HepG2 (cell line): ENCODE results near the gene ABHD10. TPM values are rescaled to one million over a fixed set of nuclear protein-coding genes. Genes with fewer than 3 reads are reported as not detected.

Source experiments
- ATAC-seq: fragments of 200-7000 bp; cut with Tn5 transposase; 3 replicates; pipeline ENCODE4 v1.9.1; 2020; ENCODE audit warnings: mild to moderate bottlenecking, moderate library complexity
- BruUV-seq: library from RNA; stranded (reverse); fragments of 400-500 nt; replicated peaks from 2 replicates; lab custom pipeline; 2021; lab: Mats Ljungman, UMichigan
- CTCF ChIA-PET: fragments of 300-600 bp; formaldehyde crosslinking; extraction: SDS; loops from one replicate; lab custom pipeline; 2021; ENCODE audit warnings: low total read pairs, inconsistent platforms, low intra/inter-chr PET ratio; lab: Yijun Ruan, JAX
- POLR2A ChIA-PET: fragments of 350-600 bp; sonication (Branson Sonifier 250); formaldehyde crosslinking; loops from one replicate; lab custom pipeline; 2020; ENCODE audit warnings: antibody characterized with exemption, inconsistent platforms; lab: Yijun Ruan, JAX
- DNase-seq: peaks from one replicate; pipeline ENCODE4 v3.0.0-alpha.2; 2015; ENCODE audit warnings: low spot score
- FAIRE-seq: peaks from 3 replicates; lab custom pipeline; 2011; peaks lifted over from hg19 to GRCh38; lab: Jason Lieb, UNC
- H2AFZ ChIP-seq: one replicate; pipeline ENCODE4 v1.6.1; 2011; ENCODE audit warnings: low read length, inconsistent platforms
- H3K27ac ChIP-seq: fragments of 300-600 bp; 3 replicates; pipeline ENCODE4 v1.8.0; 2011; ENCODE audit warnings: mixed run types, mild to moderate bottlenecking, mixed read lengths, low read length, inconsistent platforms; ENCODE audit not compliant: insufficient read depth; ENCODE audit errors: extremely low read length
- H3K27me3 ChIP-seq, 2 experiments: fragments of 200-600 bp in 1 of 2; 2 replicates in 1 of 2; 3 replicates in 1 of 2; pipeline versions ENCODE4 v1.6.0 to v1.8.0; 2011; ENCODE audit warnings: low read length in 2 of 2, mild to moderate bottlenecking in 2 of 2, moderate library complexity in 2 of 2, inconsistent platforms in 1 of 2; ENCODE audit not compliant: insufficient read depth in 2 of 2, control insufficient read depth in 1 of 2
- H3K36me3 ChIP-seq, 2 experiments: fragments of 200-600 bp in 1 of 2; replicated peaks in 1 of 2; 2 replicates in 1 of 2; 3 replicates in 1 of 2; pipeline versions ENCODE4 v1.5.1 to v1.8.0; 2011; ENCODE audit warnings: low read length in 2 of 2, inconsistent platforms in 1 of 2; ENCODE audit not compliant: insufficient read depth in 2 of 2, control insufficient read depth in 1 of 2
- H3K4me1 ChIP-seq: 2 replicates; pipeline ENCODE4 v1.5.1; 2012; ENCODE audit warnings: low read length, inconsistent platforms; ENCODE audit not compliant: insufficient read depth
- H3K4me2 ChIP-seq: 2 replicates; pipeline ENCODE4 v1.6.0; 2011; ENCODE audit warnings: low read depth, low read length, inconsistent platforms
- H3K4me3 ChIP-seq, 3 experiments: fragments of 200-600 bp in 1 of 3; sonication (generic), shearing (Covaris generic) in 1 of 3; replicated peaks in 1 of 3; 2 replicates each; pipeline ENCODE4 v1.5.1; 2011 to 2016; ENCODE audit warnings: low read length in 3 of 3, inconsistent platforms in 2 of 3, low read depth in 2 of 3, mild to moderate bottlenecking in 2 of 3, control low read depth in 1 of 3, mixed read lengths in 1 of 3; ENCODE audit not compliant: insufficient read depth in 1 of 3
- H3K79me2 ChIP-seq: one replicate; pipeline ENCODE4 v1.6.1; 2011; ENCODE audit warnings: low read length, inconsistent platforms; ENCODE audit not compliant: insufficient read depth
- H3K9ac ChIP-seq: 2 replicates; pipeline ENCODE4 v1.6.0; 2011; ENCODE audit warnings: mild to moderate bottlenecking, low read depth, low read length, inconsistent platforms; ENCODE audit not compliant: insufficient read depth
- H3K9me3 ChIP-seq: 2 replicates; pipeline ENCODE4 v1.5.1; 2012; ENCODE audit warnings: mild to moderate bottlenecking, low read length
- H4K20me1 ChIP-seq: 2 replicates; pipeline ENCODE4 v1.6.0; 2011; ENCODE audit warnings: inconsistent platforms, mild to moderate bottlenecking, low read length, moderate library complexity; ENCODE audit not compliant: insufficient read depth
- ARID3A ChIP-seq: IDR thresholded peaks from 2 replicates; pipeline ENCODE4 v1.6.1; 2012; ENCODE audit warnings: low read depth, low read length, improper control_type of control experiment
- CEBPB ChIP-seq: IDR thresholded peaks from 2 replicates; pipeline ENCODE4 v1.6.1; 2011; ENCODE audit warnings: low read depth, low read length, improper control_type of control experiment, borderline replicate concordance
- EHMT2 ChIP-seq: fragments of 200-600 bp; sonication (generic); IDR thresholded peaks from 2 replicates; pipeline ENCODE4 v1.7.0; 2017; ENCODE audit warnings: antibody characterized with exemption, low read depth, low read length, borderline replicate concordance
- KAT8 ChIP-seq: IDR thresholded peaks from 2 replicates; pipeline ENCODE4 v1.6.1; 2016; ENCODE audit warnings: missing genetic modification reagents, missing compliant biosample characterization
- MBD4 ChIP-seq: IDR thresholded peaks from 2 replicates; pipeline ENCODE4 v1.6.1; 2012; ENCODE audit warnings: low read length, inconsistent platforms, borderline replicate concordance
- MEIS1 ChIP-seq: sonication (generic); formaldehyde crosslinking; IDR thresholded peaks from 2 replicates; pipeline ENCODE4 v1.9.0; 2021; ENCODE audit warnings: mild to moderate bottlenecking, missing genetic modification reagents, moderate library complexity, borderline replicate concordance
- PITX1 ChIP-seq: sonication (generic); formaldehyde crosslinking; IDR thresholded peaks from 2 replicates; pipeline ENCODE4 v1.5.1; 2020; ENCODE audit warnings: mild to moderate bottlenecking, missing genetic modification reagents
- TCF7L2 ChIP-seq: IDR thresholded peaks from 2 replicates; pipeline ENCODE4 v1.6.1; 2011; ENCODE audit warnings: mild to moderate bottlenecking, low read depth, low read length, moderate library complexity
- ZNF138 ChIP-seq: sonication (generic); formaldehyde crosslinking; IDR thresholded peaks from 2 replicates; pipeline ENCODE4 v1.5.0; 2020; ENCODE audit warnings: mild to moderate bottlenecking, low read depth, missing genetic modification reagents
- ZNF432 ChIP-seq: sonication (generic); formaldehyde crosslinking; IDR thresholded peaks from 2 replicates; pipeline ENCODE4 v1.5.0; 2020; ENCODE audit warnings: missing genetic modification reagents, mild to moderate bottlenecking, borderline replicate concordance
- ZNF670 ChIP-seq: sonication (generic); formaldehyde crosslinking; IDR thresholded peaks from 2 replicates; pipeline ENCODE4 v1.8.0; 2022; ENCODE audit warnings: mild to moderate bottlenecking, missing genetic modification reagents, borderline replicate concordance
- WGBS: methylation state at CpG from one replicate; pipeline ENCODE4 v1.1.6; 2017; ENCODE audit warnings: low lambda C conversion rate; 5-methylcytosine and 5-hydroxymethylcytosine counted together
- in situ Hi-C: cut with HindIII; loops from 2 replicates; pipeline ENCODE4 v1.10.0; 2017; ENCODE audit warnings: low pct_unique_long_range_greater_than_20kb; ENCODE audit not compliant: extremely low pct_ligation_motif_present
- intact Hi-C: fragments of 100-400 bp; cut with micrococcal nuclease; formaldehyde crosslinking; loops from one replicate; pipeline ENCODE4 v1.10.0; 2022; ENCODE audit not compliant: unreplicated experiment
- polyA plus RNA-seq, 8 experiments: library from polyadenylated mRNA; depleted of rRNA in 3 of 8; stranded (reverse) in 7 of 8; unstranded in 1 of 8; fragments of >200 nt; fragmentation: Illumina TruSeq in 4 of 8; extraction: Trizol in 4 of 8; gene quantifications; 2 replicates each; pipeline versions ENCODE4 v1.2.1 to v1.2.3, GENCODE V29; 2011 to 2016; ENCODE audit warnings: low read depth in 4 of 8, missing spikeins in 1 of 8, mixed read lengths in 1 of 8; ENCODE audit not compliant: insufficient read depth in 1 of 8
- total RNA-seq, 5 experiments: library from RNA; depleted of rRNA; stranded (reverse); fragments of >200 nt; fragmentation: Illumina TruSeq; extraction: Trizol; gene quantifications; 2 replicates each; pipeline ENCODE4 v1.2.3, GENCODE V29; 2016; ENCODE audit warnings: low read depth in 1 of 5
- TF ChIP-seq, protein P1 (sequence below): sonication (generic); formaldehyde crosslinking; IDR thresholded peaks from 2 replicates; pipeline ENCODE4 v1.5.0; 2020; ENCODE audit warnings: missing genetic modification reagents
- TF ChIP-seq, protein P2 (sequence below): sonication (generic); formaldehyde crosslinking; IDR thresholded peaks from 2 replicates; pipeline ENCODE4 v1.4.0; 2020; ENCODE audit warnings: missing genetic modification reagents, borderline replicate concordance

The ABHD10 gene
- total and polyA plus RNA-seq, 2 of the 13 experiments (the other 11 are each of a cell fraction or from before 2014, with no cell fraction given): 22.8 to 50.2 TPM

DNA sequence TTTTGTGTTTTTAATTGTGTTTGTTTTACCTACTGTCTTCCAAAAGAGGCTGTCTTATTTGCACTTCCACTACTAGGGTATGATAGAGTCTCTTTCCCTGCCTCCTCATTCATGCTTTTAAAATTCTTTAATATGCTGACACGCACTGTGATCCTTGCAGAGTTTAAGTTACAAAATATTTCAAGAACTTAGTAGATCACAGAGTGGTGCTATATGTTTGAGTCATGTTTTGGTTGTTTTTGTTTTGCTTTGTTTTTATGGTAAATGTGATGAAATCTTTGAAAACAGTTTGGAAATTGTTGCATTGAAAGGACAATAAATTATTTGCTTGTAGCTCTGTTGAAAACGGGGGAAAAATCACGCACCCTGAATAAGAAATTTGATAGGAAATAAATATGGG is 5.9 kb upstream of the ABHD10 start (continued):
- TF ChIP-seq KAT8 (CRISPR knock-in tag): no peak

DNA sequence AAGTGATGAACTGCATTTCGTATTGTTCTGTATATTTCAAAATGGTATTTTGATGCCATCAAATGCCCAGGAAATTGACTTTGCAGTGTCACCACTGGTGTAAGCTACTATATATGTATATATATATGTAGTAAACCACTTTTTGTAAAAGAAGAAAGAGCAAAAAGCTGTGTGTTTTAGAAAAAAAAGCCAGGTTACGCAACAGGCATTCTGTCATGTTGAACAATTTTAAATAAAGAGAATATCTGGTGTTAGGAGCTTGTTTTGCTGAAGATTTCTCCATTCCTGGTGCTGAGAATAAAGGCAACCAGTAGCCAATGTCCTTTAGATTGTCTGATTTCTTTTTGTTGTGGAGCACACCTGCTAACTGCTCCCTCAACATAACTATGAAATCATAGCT is 3.7 kb upstream of the ABHD10 start:
- POLR2A ChIA-PET: no interaction called here
- no peak overlapping the region for H3K27ac ChIP-seq
- no peak overlapping the region for H3K4me3 ChIP-seq
- TF ChIP-seq CEBPB (peak; percentile 49; the same call in 1 of the 2 replicates), MBD4 (no peak)
- H4K20me1 ChIP-seq: no peaks in the 10 kb centered on the region
- peaks cover under 1% of the 10 kb centered on the region; the same call in 1 of the 2 replicates for H3K4me1 ChIP-seq
- in situ Hi-C loops (no loop called here), intact Hi-C loops (no loop called here)
- 93% methylated on average over 2 of the region's 2 CpGs for WGBS
- no peak overlapping the region for H2AFZ ChIP-seq
- H3K9ac ChIP-seq: no peak overlapping the region
- FAIRE-seq (no peak), ATAC-seq (no peak), DNase-seq (no peak)
- no peak overlapping the region for H3K4me2 ChIP-seq
- BruUV-seq: no TSS peak
- H3K27me3 ChIP-seq: no peaks in the 10 kb centered on the region
- CTCF ChIA-PET: no interaction called here
- no peaks in the 10 kb centered on the region for H3K9me3 ChIP-seq
- peaks cover 11% of the 10 kb centered on the region for H3K79me2 ChIP-seq
- H3K36me3 ChIP-seq: no peaks in the 10 kb centered on the region

DNA sequence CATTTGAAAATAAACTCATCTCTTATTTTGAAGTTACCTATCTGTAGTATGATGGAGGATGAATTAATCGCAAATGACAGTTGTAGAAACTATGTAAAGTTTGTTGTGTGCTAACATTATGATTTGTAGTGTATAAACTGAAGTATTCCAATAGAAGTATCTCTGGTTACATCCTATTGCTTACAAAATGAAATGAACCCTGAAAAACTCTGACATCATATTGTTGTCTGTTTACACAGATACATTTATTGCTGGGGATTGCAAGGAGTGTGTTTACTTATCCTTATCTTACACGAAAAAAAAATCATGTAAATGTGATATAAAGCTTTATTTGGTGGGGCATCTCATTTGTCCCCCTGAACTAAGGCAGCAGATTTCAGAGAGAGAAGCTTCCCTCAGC is 2.6 kb upstream of the ABHD10 start:
- intact Hi-C loops: no loop called here
- CTCF ChIA-PET: no interaction called here
- POLR2A ChIA-PET: no interaction called here

More for the DNA sequence above, 2.6 kb upstream of the ABHD10 start:
- Histone ChIP-seq H3K36me3 (no peaks in the 10 kb centered on the region), H4K20me1 (no peaks in the 10 kb centered on the region), H3K27me3 (no peaks in the 10 kb centered on the region), H3K9ac (no peak overlapping the region), H3K4me1 (peaks cover 12% of the 10 kb centered on the region), H3K79me2 (peaks cover 23% of the 10 kb centered on the region), H2AFZ (no peak overlapping the region), H3K4me2 (no peak overlapping the region), H3K4me3 (no peak overlapping the region), H3K27ac (no peak overlapping the region), H3K9me3 (no peaks in the 10 kb centered on the region)
- no peak for ATAC-seq
- no peak for FAIRE-seq
- 53% methylated on average over 2 of the region's 2 CpGs for WGBS
- DNase-seq: no peak
- TF ChIP-seq PITX1 (CRISPR knock-in tag) (no peak), TCF7L2 (no peak), ARID3A (no peak), EHMT2 (no peak), ZNF432 (CRISPR knock-in tag) (no peak), ZNF670 (CRISPR knock-in tag) (no peak), ZNF138 (CRISPR knock-in tag) (no peak), MEIS1 (CRISPR knock-in tag) (no peak)
- TF ChIP-seq, protein P1, sequence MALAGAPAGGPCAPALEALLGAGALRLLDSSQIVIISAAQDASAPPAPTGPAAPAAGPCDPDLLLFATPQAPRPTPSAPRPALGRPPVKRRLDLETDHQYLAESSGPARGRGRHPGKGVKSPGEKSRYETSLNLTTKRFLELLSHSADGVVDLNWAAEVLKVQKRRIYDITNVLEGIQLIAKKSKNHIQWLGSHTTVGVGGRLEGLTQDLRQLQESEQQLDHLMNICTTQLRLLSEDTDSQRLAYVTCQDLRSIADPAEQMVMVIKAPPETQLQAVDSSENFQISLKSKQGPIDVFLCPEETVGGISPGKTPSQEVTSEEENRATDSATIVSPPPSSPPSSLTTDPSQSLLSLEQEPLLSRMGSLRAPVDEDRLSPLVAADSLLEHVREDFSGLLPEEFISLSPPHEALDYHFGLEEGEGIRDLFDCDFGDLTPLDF: no peak
- TF ChIP-seq, protein P2, sequence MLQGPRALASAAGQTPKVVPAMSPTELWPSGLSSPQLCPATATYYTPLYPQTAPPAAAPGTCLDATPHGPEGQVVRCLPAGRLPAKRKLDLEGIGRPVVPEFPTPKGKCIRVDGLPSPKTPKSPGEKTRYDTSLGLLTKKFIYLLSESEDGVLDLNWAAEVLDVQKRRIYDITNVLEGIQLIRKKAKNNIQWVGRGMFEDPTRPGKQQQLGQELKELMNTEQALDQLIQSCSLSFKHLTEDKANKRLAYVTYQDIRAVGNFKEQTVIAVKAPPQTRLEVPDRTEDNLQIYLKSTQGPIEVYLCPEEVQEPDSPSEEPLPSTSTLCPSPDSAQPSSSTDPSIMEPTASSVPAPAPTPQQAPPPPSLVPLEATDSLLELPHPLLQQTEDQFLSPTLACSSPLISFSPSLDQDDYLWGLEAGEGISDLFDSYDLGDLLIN (CRISPR knock-in tag): no peak
- BruUV-seq: no TSS peak
- in situ Hi-C loops: no loop called here
